H1 (cell line): ENCODE data around the gene KPNA6.

Experiments
- CTCF ChIP-seq, 3 experiments: IDR thresholded peaks; 1 replicate in 2 of 3; 2 replicates in 1 of 3; pipeline versions ENCODE4 v1.5.1 to v1.6.1; 2011; ENCODE audit warnings: low read length in 3 of 3, mild to moderate bottlenecking in 3 of 3, inconsistent platforms in 2 of 3, low read depth in 1 of 3, moderate library complexity in 1 of 3; ENCODE audit not compliant: insufficient read depth in 1 of 3; ENCODE audit errors: control extremely low read depth in 1 of 3
- KDM5A ChIP-seq: fragments of 200-600 bp; IDR thresholded peaks from 2 replicates; pipeline ENCODE4 v1.7.1; 2012; ENCODE audit warnings: mild to moderate bottlenecking, low read length, inconsistent platforms, mixed read lengths
- POLR2A ChIP-seq, 2 experiments: IDR thresholded peaks; 1 replicate in 1 of 2; 2 replicates in 1 of 2; pipeline ENCODE4 v1.6.1; 2011; ENCODE audit warnings: low read depth in 2 of 2, low read length in 2 of 2, mild to moderate bottlenecking in 2 of 2; ENCODE audit errors: control extremely low read depth in 1 of 2
- SIX5 ChIP-seq: IDR thresholded peaks from 2 replicates; pipeline ENCODE4 v1.6.1; 2011; ENCODE audit warnings: mild to moderate bottlenecking, low read depth, low read length

GRCh38 chr1:32195972-32196823 lies 88.3 kb downstream of the KPNA6 start:
- 0 out of 3 replicates have a peak, but pooled peaks of 1 of the 2 experiments have one; percentile 8 for TF ChIP-seq POLR2A (IDR thresholded peaks at IDR 0.05; ENCODE audit: control extremely low read depth in 1 of 2, low read depth in 2 of 2, low read length in 2 of 2)
- no peak for TF ChIP-seq CTCF (IDR thresholded peaks at IDR 0.05; ENCODE audit: control extremely low read depth in 1 of 3, insufficient read depth in 1 of 3, low read depth in 1 of 3, low read length in 3 of 3)
- TF ChIP-seq SIX5 = no peak
- TF ChIP-seq KDM5A = no peak
